Hippocampal formation (tissue), 2 donors: Measurements from ENCODE around the gene ENTPD1.

Experiments used
- DNase-seq, 2 donors: peaks; one replicate each; lab custom pipeline; 2025; lab: John Stamatoyannopoulos, UW

Gene ENTPD1

DNA sequence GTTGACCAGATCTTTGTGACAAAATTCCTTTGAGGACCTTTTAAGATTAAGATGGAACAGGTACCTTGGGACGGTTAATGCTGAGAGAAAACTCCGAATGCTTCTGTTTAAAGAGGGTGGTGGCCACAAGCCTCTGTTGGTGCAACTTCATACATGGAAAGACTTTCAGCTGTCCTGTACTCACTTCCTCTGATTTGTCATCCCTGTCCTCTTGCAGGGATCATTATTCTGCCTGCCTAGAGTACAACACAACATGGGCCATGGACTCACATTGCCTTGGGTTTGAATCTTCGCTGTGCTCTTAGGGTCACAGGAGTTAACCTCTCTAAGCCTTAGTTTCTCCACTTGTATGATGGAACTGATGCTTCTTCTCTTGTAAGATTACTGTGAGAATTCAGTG is 75.1 kb downstream of the ENTPD1 start:
- no peak for DNase-seq

DNA sequence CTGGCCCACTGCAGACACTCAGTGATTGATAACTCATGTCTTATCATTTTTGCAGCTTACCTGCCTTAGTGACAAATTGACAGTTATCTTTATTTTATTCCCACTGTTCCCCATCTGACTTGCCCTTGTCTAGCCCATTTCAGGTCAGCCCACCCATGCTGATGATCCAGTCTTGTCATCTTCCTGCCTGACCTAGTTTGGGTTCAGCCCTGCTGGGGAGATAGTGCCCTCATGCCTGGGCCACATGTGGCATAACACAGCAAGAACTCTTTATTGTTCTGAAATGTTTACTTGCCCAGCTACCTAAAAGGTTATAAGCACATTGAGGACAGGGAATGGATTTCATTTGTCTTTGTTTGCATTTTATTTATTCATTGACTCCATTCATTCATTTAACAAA is 75.6 kb downstream of the ENTPD1 start:
- DNase-seq, result no peak

DNA sequence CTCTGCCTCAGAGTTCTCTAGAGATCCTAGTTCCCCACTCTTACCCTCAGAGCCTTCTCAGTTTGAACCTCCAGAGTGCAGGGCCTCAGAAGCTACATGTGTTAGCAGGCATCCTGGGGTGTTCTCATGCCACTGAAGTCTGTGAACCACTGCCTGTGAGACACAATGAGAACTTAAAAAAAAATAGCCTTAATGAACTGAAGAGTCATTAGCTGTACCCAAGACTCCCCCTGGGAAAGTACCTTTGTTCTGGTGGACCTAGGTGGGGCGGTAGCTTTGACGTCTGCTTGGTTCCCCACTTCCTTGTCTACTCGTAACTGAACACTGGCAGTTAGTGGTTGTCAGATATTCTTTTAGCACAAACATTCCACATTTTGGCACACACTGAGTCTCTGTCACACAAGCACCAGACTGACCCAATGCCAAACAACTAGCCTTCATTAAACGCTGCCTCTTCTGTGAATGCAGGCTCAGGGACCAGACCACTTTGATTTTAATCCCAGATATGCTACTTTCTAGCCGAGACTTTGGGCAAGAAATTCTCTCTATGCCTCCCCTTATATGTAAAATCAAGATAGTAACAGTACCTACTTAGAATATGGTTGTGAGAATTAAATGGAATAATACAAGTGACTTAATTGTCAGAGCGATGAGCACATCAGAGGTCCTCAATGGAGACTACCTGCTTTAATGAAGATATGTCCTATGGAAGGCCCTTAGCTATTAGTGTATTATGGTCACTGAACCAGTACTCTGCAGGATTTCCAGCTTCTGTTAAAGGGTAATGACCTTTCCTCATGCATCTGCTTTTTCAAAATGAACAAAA is 76.5 kb downstream of the ENTPD1 start:
- no peak for DNase-seq

DNA sequence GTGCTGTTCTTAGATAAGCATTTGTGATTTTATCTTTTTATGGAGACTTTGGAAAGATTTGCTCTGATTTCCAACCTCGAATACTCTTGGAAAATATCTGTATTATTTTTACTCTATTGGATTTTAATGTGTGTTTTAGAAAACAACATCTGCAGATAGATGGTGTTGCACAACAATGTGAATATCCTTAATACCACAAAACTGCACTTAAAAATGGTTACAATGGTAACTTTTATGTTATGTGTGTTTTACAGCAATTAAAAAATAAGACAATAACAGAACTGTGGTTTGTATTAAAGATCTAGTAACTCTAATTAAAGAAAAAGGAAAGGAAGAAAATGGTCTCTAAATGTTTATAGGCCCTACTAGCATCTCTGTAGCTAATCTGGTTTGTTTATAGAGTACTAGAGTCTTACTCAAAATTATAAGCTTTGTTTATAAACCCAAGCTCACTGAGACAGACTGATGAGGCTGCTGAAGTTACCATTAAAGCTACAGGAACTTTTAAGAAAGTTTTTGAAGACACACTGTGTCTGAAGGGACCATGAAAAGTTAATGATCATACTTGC is 77.2 kb downstream of the ENTPD1 start:
- no peak for DNase-seq

DNA sequence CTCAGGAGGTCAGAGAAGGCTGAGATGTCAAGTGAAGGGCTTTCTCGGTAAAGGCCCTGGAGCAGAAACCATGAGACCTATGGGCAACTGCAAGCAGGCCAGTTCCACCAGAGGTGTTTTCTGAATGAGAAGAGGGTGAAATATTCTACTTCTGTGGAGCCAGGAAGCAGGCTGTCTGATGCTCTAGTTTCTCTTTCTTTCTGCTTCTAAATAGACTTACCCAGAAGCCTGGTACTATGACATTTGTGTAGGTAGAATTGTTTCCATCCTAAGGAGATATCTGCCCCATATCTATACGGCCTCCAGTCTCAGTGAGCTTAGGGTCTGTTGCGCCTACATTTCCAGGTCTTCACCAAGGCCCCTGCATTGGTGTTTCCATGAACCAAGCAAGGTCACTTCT is 78.4 kb downstream of the ENTPD1 start:
- DNase-seq, result no peak

DNA sequence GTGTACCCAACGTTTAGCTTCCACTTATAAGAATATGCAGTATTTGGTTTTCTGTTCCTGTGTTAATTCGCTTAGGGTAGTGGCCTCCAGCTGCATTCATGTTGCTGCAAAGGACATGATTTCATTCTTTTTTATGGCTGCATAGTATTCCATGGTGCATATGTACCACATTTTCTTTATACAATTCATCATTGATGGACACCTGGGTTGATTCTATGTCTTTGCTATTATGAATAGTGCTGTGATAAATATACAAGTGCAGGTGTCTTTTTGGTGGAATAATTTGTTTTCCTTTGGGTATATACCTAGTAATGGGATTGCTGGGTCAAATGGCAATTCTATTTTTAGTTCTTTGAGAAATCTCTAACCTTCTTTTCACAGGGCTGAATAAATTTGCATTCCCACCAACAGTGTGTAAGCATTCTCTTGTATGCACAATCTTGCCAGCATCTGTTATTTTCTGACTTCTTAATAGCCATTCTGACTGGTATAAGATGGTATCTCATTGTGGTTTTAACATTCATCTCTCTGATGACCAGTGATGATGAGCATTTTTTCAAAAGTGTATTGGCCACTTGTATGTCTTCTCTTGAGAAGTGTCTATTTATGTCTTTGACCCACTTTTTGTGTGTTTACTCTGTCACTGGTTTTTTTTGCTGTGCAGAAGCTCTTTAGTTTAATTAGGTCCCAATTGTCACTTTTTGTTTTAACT is 79.3 kb downstream of the ENTPD1 start:
- DNase-seq, result no peak

DNA sequence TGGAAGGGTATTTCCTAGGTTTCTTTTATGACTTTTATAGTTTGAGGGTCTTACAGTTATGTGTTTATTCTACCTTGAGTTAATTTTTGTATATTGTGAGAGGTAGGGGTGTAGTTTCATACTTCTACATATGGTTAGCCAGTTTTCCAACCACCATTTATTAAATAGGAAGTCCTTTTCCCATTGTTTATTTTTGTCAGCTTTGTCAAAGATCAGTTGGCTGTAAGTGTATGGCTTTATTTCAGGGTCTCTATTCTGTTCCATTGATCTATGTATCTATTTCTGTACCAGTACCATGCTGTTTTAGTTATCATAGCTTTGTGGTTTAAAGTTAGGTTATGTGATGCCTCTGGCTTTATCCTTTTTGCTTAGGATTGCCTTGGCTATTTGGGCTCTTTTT is 79.9 kb downstream of the ENTPD1 start:
- DNase-seq, result no peak

DNA sequence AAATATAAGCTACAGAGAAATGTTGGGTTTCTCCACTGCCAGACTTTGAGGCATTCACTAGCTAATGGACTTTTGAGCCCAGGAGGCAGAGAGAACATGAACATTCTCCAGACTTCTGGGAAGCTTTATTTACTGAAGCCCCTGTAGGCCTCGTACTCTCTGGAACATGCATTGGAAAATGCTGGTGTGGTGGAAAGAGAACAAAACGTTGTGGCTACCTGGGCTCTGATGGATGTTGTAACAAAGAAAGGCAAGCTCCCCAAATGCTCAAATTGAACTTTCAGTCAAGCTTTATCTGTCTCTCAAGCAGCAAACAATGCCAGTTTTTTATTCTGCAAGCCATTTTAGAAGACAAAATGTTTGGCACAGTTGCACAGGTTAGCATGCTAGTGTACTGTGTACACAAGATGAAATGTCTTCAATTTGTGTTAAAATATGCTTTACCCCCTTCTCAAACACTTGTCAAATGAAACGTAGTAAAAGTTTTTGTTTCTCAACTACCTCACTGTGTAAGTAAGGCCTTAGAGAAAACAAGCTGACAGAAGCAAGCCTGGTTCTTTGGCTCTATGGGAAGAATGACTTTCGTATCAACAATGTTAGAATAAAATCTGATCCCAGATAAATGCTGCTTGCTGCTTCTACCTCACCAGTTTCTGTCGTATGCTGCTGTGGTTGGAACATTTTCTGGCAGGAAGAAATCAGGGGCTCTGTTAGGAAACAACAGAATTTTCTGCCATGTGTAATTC is 80.8 kb downstream of the ENTPD1 start:
- no peak for DNase-seq

DNA sequence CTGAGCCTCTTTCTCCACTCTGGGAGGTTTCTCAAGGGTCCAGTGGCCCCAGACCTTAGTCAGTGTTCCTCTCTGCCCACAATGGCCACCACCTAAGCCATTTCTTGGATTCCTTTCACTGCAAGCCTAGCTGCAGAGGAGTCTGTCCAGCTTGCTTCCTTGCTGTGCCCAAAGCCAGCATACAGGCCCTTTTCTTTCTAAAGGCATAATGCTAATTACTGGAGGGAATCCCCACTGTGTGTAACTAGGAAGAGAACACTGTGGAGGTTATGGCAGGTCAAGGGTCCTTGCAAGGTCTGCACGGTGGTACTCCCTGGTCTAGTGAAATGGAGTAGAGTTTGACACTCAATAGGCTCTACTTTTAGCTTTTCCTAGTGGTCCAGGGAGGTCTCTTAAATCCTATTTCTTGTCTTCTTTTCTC is 81.4 kb downstream of the ENTPD1 start:
- DNase-seq, result no peak

DNA sequence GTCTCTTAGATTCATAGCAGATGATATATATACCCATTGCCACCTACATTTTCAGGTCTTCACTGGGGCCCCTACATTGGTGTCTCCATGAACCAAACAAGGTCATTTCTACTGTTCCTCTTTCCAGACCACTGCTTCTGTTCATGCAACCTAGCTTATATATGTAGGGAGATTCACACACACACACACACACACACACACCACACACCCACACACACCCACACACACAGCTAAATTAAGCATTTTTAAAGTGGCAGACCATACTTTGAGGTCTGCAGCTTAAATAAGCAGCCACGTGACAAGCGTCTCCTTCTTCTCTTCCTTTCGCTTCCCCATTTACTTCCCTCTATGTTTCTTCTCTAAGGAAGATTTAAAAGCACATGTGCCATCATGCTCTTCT is 81.8 kb downstream of the ENTPD1 start:
- peak in 1 of 2 donors; percentile 21 for DNase-seq

DNA sequence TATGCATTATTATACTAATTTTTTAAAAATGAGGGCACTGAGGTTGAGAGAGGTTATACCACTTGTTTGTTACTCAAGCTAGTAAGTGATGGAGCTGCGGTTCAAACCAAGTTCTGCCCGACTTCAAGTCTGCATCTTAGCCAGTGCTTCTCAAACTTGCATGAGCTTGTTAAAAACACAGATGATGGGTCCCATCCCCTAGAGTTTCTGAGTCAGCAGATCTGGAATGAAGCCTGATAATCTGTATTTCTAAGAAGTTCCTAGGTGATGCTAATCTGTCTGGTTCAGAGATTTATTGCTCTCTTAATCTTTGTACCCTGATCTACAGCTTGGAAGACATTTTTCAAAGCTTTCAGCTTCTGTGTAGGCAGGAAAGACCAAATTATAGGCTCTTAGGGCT is 84.2 kb downstream of the ENTPD1 start:
- DNase-seq, result no peak

DNA sequence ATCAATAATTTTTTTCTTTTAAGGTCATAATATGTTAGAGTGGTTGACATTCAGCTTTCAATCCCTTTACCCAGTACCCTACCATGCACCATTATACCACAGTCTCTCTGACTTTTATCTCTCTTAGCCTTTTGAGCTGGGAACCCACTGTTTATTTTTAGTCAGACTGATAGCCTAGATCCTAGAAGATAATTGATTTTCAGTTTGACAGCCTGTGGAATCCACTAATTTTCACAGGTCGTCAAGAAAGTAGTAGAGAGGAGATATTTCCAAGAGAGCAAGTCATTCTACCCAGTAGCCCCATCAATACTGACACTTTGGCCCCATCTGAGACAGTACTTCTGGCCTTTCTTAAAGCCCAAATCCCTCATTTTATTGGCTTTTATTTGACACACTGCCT is 84.7 kb downstream of the ENTPD1 start:
- no peak for DNase-seq

DNA sequence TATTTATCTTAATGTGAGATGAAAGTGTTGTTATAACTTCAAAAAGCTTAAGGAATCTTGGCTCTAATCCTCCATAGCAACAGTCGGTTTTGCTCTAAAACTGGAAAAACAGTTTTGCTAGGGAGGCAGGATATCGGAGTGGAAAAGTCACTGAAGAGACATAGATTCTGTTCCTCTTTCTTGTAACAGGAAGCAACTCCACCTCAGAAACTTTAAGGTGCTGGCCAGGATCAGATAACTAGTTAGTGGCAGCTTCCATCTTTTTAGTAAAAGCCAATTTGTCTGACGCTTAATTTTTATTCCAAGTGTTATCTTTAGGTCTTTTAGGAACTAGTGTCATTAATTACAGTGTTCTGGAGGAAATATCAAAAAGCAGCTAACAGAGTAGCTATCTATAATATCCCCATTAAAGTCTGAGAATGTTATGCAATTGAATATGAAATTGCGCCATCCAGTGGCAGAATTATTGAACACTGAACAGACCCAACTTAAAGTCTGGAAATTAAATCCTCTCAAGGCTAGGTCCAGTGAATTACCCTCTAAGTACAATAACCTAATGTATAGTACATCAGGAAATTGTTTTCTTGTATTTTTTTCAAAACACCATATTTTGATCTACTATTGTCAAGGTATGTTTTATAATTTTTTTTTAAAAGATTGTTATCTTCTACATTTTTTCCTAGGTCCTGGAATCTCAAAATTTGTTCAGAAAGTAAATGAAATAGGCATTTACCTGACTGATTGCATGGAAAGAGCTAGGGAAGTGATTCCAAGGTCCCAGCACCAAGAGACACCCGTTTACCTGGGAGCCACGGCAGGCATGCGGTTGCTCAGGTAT is 85.9 kb downstream of the ENTPD1 start:
- no peak for DNase-seq

DNA sequence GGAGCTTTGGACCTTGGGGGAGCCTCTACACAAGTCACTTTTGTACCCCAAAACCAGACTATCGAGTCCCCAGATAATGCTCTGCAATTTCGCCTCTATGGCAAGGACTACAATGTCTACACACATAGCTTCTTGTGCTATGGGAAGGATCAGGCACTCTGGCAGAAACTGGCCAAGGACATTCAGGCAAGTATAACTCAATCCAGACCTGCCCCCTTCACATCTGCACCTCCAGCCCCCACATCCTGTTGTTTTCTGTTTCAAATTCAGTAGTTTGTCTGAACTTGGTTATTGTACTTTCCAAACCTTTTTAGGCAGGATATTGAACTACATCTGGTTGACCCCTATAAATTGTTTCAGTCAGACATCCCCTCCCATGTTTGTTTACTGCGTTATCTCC is 89.4 kb downstream of the ENTPD1 start:
- no peak for DNase-seq

DNA sequence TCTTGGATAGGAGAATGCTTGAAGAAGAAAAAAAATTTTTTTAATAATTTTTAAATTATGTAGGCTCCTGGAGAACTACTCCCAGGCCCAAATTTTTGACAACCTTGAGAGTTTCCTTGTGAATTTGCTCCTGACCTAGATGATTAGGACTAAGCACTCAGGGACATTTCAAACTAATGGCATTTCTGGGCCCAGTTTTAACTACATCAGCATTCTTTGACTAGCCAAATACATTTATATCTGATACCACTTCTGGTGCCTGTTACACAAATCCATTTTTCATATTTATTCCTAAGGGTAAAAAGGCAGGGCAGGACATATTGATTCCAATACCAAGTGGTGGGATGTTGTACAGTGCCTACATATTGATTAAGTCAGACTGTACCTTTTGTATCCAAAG is 91.0 kb downstream of the ENTPD1 start:
- DNase-seq, result no peak

DNA sequence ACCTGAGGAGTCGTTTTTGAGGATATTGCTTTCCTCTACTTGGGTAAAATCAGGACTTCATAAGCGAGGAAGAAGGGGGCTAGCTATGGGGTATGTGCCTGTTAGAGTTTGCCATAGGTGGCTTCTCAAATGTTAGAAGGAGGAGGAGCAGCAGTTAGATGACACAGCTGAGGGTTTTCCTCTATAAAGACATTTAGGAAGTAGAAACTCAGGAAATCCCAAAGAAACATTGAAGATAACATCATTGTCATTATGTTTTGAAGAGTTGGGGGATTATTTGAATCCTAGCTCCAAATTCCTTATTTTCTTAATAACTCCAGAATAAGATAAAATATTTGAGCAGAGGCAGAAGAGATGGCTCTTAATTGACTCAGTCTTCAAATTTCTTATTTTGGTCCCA is 92.9 kb downstream of the ENTPD1 start:
- DNase-seq, result no peak

DNA sequence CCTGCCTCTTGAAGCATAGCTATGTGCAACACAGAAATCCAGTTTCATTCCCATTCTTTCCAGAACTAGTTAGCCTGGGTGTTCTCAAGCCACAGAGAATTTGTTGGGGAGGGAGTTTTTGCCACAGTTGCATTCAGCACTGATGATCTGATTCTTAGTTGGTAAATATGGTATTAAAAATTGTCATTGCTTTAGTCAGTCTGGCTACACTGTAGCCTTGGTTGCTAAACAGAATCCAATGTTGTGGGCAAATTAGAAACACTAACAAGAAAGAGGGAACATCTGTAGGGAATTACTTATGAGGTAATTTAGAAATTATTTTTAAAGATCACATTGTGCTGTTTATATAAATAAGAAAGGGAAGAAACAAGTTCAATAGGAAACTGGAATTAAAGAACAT is 94.8 kb downstream of the ENTPD1 start:
- no peak for DNase-seq

DNA sequence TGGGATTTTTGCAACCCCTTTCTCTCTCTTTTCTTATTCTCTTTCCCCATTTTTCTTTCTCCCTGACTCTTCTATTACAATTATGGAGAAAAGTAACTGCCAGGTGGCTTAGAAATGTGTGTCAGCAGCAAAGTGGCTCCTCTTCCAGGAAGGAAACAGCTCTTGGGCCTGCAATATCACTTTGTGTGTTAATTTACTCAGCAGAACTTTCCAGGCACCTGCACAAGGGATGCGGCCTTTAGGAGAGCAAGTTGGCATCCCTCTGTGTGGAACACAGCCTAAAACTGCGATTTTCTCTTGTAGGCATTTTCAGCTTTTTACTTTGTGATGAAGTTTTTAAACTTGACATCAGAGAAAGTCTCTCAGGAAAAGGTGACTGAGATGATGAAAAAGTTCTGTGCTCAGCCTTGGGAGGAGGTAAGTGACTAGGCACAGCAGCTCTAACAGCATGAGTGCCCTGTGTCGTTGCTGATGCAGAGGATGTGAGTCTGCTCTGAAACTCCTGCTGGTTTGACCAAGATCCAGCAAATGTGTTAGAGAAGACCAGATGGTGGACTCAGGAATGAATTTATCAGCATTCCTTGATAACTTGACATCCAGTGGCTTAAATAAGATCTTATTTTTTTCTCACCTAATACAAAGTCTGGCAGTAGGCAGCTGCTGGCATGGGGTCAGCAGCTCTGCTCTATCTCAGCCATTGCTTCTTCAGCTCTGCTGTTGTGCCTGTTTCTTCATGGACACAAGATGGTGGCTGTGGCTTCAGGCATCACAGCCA is 104.4 kb downstream of the ENTPD1 start:
- no peak for DNase-seq

DNA sequence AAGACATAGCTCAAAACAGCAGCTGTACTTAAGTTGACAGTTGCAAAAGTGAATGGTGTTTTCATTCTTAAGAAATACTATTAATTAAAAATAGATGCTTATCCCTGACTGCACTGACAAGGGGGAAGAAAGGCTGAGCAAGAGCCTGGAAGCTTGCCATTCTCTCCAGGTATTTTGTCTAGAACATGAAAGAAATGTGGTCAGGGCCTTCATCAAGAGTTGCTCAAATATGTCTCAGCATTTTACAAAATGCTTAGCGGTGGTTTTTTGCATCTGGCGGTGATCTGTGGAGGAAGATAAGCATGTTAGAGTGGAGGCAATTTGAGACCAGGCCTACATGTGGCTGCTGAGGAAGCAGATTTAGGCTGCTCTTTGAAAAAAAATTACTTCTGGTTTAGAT is 105.4 kb downstream of the ENTPD1 start:
- no peak for DNase-seq

DNA sequence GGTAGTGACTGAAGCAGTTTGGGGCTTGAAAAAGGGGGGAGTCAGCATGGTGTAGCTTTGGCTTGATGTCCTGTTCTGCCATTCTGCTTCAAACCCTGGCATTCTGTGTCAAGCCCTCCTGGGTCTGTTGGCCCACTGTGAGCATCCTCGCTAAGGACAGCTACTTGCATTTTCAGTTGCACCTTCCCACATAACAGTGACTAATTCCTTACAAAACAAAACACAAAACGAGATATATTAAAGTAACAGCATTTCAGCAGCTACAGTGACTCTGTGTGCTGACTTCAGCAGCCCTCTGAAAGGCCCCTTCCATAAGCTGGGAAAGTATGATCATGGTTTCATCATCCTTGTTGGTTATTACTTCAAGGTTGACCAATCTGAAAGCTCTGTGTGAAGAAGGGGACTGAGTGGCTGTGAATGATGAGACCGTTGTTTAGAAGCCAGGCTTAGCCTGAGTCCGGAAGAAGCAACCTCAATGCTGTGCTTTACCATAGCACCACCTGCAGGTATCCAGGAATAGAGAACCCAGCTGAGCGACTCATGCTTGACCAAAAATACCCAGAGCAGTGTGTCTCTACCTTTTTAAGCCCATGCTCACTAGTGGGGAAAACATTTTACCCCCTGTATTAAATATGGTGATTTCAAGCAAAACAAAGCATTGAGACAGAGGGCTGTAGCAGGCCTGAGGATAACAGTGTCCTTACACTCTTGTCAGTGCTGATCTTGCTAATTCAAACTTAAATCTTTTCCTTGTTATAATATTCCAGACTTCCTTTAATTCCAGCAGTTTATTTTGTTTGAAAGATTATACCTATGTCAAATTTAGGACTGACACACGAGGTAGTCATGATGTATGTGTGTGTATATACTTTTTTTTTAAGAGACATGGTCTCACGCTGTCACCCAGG is 109.2 kb downstream of the ENTPD1 start:
- DNase-seq, result peak; percentile 20 to 38
